ENCODE results near the gene FERMT3. TPM values are rescaled to one million over a fixed set of nuclear protein-coding genes. Genes with fewer than 3 reads are reported as not detected.

FERMT3 gene
- total and polyA plus RNA-seq, 2 of the 13 experiments (the other 11 are each of a cell fraction or from before 2014, with no cell fraction given): 0.29 TPM; not detected in 1

DNA sequence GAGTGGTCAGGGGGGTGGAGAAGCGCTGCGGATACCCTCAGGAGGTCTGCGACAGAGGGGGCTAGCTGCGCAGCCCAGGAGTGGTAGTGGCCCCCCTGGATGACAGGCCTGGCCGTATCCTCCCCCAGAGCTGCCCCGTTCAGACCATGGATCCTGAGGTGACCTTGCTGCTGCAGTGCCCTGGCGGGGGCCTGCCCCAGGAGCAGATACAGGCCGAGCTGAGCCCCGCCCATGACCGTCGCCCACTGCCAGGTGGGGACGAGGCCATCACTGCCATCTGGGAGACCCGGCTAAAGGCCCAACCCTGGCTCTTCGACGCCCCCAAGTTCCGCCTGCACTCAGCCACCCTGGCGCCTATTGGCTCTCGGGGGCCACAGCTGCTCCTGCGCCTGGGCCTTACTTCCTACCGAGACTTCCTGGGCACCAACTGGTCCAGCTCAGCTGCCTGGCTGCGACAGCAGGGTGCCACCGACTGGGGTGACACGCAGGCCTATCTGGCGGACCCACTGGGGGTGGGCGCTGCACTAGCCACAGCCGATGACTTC is 20.1 kb downstream of the FERMT3 start (continued):
- TF ChIP-seq ATF7-NPFF (CRISPR knock-in tag; IDR thresholded peaks at IDR 0.05; ENCODE audit: low read depth) (no peak), HMG20B (CRISPR knock-in tag; conservative IDR thresholded peaks at IDR 0.05) (0 out of 2 replicates have a peak, but pooled peaks have one; percentile 22), TIGD3 (CRISPR knock-in tag; IDR thresholded peaks at IDR 0.05; ENCODE audit: borderline replicate concordance) (no peak), PTBP1 (IDR thresholded peaks at IDR 0.05; ENCODE audit: low read depth, low read length, poor library complexity, severe bottlenecking) (no peak), SSRP1 (CRISPR knock-in tag; IDR thresholded peaks at IDR 0.05) (no peak), AGO2 (optimal IDR thresholded peaks at IDR 0.05; ENCODE audit: low read depth, low read length) (peak; percentile 64), KDM1A (CRISPR knock-in tag; IDR thresholded peaks at IDR 0.05) (no peak), ZNF430 (CRISPR knock-in tag; IDR thresholded peaks at IDR 0.05) (no peak), MTA1 (CRISPR knock-in tag; IDR thresholded peaks at IDR 0.05; ENCODE audit: borderline replicate concordance) (no peak), NFYC (CRISPR knock-in tag; IDR thresholded peaks at IDR 0.05) (peak; percentile 67; the same call in 1 of the 2 replicates), ZNF326 (CRISPR knock-in tag; IDR thresholded peaks at IDR 0.05; ENCODE audit: borderline replicate concordance) (no peak), KAT2B (IDR thresholded peaks at IDR 0.05; ENCODE audit: borderline replicate concordance, low read depth, low read length) (no peak), ZNF639 (CRISPR knock-in tag; conservative IDR thresholded peaks at IDR 0.05) (0 out of 2 replicates have a peak, but pooled peaks have one; percentile 33), FOXM1 (CRISPR knock-in tag; IDR thresholded peaks at IDR 0.05) (0 out of 2 replicates have a peak, but pooled peaks have one; percentile 8), HOXA7 (CRISPR knock-in tag; IDR thresholded peaks at IDR 0.05) (no peak), ZKSCAN8 (CRISPR knock-in tag; IDR thresholded peaks at IDR 0.05; ENCODE audit: borderline replicate concordance) (no peak), ZNF12 (CRISPR knock-in tag; IDR thresholded peaks at IDR 0.05) (no peak), CBX1 (IDR thresholded peaks at IDR 0.05; ENCODE audit: low read depth) (no peak), U2AF1 (optimal IDR thresholded peaks at IDR 0.05; ENCODE audit: low read depth, low read length) (no peak), ZNF562 (CRISPR knock-in tag; IDR thresholded peaks at IDR 0.05; ENCODE audit: borderline replicate concordance) (no peak)
- TF ChIP-seq, protein P1, sequence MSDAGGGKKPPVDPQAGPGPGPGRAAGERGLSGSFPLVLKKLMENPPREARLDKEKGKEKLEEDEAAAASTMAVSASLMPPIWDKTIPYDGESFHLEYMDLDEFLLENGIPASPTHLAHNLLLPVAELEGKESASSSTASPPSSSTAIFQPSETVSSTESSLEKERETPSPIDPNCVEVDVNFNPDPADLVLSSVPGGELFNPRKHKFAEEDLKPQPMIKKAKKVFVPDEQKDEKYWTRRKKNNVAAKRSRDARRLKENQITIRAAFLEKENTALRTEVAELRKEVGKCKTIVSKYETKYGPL (CRISPR knock-in tag; IDR thresholded peaks at IDR 0.05): no peak
- TF ChIP-seq, protein P2, sequence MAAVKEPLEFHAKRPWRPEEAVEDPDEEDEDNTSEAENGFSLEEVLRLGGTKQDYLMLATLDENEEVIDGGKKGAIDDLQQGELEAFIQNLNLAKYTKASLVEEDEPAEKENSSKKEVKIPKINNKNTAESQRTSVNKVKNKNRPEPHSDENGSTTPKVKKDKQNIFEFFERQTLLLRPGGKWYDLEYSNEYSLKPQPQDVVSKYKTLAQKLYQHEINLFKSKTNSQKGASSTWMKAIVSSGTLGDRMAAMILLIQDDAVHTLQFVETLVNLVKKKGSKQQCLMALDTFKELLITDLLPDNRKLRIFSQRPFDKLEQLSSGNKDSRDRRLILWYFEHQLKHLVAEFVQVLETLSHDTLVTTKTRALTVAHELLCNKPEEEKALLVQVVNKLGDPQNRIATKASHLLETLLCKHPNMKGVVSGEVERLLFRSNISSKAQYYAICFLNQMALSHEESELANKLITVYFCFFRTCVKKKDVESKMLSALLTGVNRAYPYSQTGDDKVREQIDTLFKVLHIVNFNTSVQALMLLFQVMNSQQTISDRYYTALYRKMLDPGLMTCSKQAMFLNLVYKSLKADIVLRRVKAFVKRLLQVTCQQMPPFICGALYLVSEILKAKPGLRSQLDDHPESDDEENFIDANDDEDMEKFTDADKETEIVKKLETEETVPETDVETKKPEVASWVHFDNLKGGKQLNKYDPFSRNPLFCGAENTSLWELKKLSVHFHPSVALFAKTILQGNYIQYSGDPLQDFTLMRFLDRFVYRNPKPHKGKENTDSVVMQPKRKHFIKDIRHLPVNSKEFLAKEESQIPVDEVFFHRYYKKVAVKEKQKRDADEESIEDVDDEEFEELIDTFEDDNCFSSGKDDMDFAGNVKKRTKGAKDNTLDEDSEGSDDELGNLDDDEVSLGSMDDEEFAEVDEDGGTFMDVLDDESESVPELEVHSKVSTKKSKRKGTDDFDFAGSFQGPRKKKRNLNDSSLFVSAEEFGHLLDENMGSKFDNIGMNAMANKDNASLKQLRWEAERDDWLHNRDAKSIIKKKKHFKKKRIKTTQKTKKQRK (IDR thresholded peaks at IDR 0.05; ENCODE audit: low read length): no peak
- TF ChIP-seq, protein P3, sequence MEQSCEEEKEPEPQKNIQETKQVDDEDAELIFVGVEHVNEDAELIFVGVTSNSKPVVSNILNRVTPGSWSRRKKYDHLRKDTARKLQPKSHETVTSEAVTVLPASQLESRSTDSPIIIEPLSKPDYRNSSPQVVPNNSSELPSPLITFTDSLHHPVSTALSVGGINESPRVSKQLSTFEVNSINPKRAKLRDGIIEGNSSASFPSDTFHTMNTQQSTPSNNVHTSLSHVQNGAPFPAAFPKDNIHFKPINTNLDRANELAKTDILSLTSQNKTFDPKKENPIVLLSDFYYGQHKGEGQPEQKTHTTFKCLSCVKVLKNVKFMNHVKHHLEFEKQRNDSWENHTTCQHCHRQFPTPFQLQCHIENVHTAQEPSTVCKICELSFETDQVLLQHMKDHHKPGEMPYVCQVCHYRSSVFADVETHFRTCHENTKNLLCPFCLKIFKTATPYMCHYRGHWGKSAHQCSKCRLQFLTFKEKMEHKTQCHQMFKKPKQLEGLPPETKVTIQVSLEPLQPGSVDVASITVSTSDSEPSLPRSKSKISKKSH (CRISPR knock-in tag; IDR thresholded peaks at IDR 0.05; ENCODE audit: borderline replicate concordance): 0 out of 2 replicates have a peak, but pooled peaks have one; percentile 16
